HepG2 (cell line): ENCODE results near the gene LBR. TPM values are rescaled to one million over a fixed set of nuclear protein-coding genes. Genes with fewer than 3 reads are reported as not detected.
A peak's percentile ranks its signal among the peaks of the same experiment; 100 is the strongest.

Source experiments
- AKNA ChIP-seq: sonication (generic); formaldehyde crosslinking; IDR thresholded peaks from 2 replicates; pipeline ENCODE4 v1.4.0; 2020; ENCODE audit warnings: missing genetic modification reagents, borderline replicate concordance
- ARNT2 ChIP-seq: sonication (generic); formaldehyde crosslinking; IDR thresholded peaks from 2 replicates; pipeline ENCODE4 v1.8.0; 2022; ENCODE audit warnings: mild to moderate bottlenecking, low read depth, missing genetic modification reagents, moderate library complexity
- CBX2 ChIP-seq, 2 experiments: fragments of 200-600 bp in 1 of 2; sonication (generic); formaldehyde crosslinking in 1 of 2; IDR thresholded peaks; 2 replicates each; pipeline versions ENCODE4 v1.7.0 to v1.8.1; 2018 to 2022; ENCODE audit warnings: low read depth in 2 of 2, low read length in 1 of 2, mild to moderate bottlenecking in 1 of 2, missing genetic modification reagents in 1 of 2
- HOXA9 ChIP-seq: sonication (generic); formaldehyde crosslinking; IDR thresholded peaks from 2 replicates; pipeline ENCODE4 v1.8.1; 2022; ENCODE audit warnings: missing genetic modification reagents, mild to moderate bottlenecking, moderate library complexity, borderline replicate concordance
- THAP11 ChIP-seq: IDR thresholded peaks from 2 replicates; pipeline ENCODE4 v1.6.1; 2016; ENCODE audit warnings: missing biosample characterization, missing genetic modification reagents
- ZFX ChIP-seq: sonication (generic); formaldehyde crosslinking; IDR thresholded peaks from 2 replicates; pipeline ENCODE4 v1.4.0; 2020; ENCODE audit warnings: mild to moderate bottlenecking, low read depth, missing genetic modification reagents, moderate library complexity
- ZNF160 ChIP-seq: sonication (generic); formaldehyde crosslinking; IDR thresholded peaks from 2 replicates; pipeline ENCODE4 v1.8.0; 2022; ENCODE audit warnings: mild to moderate bottlenecking, inconsistent platforms, missing genetic modification reagents
- ZNF264 ChIP-seq: sonication (generic); formaldehyde crosslinking; IDR thresholded peaks from 2 replicates; pipeline ENCODE4 v1.4.0; 2020; ENCODE audit warnings: missing genetic modification reagents
- ZNF3 ChIP-seq: IDR thresholded peaks from 2 replicates; pipeline ENCODE4 v1.7.0; 2017; ENCODE audit warnings: inconsistent platforms
- ZNF382 ChIP-seq: sonication (generic); formaldehyde crosslinking; IDR thresholded peaks from 2 replicates; pipeline ENCODE4 v1.5.0; 2020; ENCODE audit warnings: missing genetic modification reagents, mild to moderate bottlenecking, borderline replicate concordance
- ZNF766 ChIP-seq: sonication (generic); formaldehyde crosslinking; IDR thresholded peaks from 2 replicates; pipeline ENCODE4 v1.5.0; 2020; ENCODE audit warnings: missing genetic modification reagents, borderline replicate concordance
- polyA plus RNA-seq, 8 experiments: library from polyadenylated mRNA; depleted of rRNA in 3 of 8; stranded (reverse) in 7 of 8; unstranded in 1 of 8; fragments of >200 nt; fragmentation: Illumina TruSeq in 4 of 8; extraction: Trizol in 4 of 8; gene quantifications; 2 replicates each; pipeline versions ENCODE4 v1.2.1 to v1.2.3, GENCODE V29; 2011 to 2016; ENCODE audit warnings: low read depth in 4 of 8, missing spikeins in 1 of 8, mixed read lengths in 1 of 8; ENCODE audit not compliant: insufficient read depth in 1 of 8
- total RNA-seq, 5 experiments: library from RNA; depleted of rRNA; stranded (reverse); fragments of >200 nt; fragmentation: Illumina TruSeq; extraction: Trizol; gene quantifications; 2 replicates each; pipeline ENCODE4 v1.2.3, GENCODE V29; 2016; ENCODE audit warnings: low read depth in 1 of 5
- TF ChIP-seq, protein P1 (sequence below): sonication (generic); formaldehyde crosslinking; IDR thresholded peaks from 2 replicates; pipeline ENCODE4 v1.8.1; 2023; ENCODE audit warnings: missing genetic modification reagents, mild to moderate bottlenecking, borderline replicate concordance
- TF ChIP-seq, protein P2 (sequence below): IDR thresholded peaks from 2 replicates; pipeline ENCODE4 v1.4.0; 2020; ENCODE audit warnings: mild to moderate bottlenecking, missing genetic modification reagents

Gene LBR
- total and polyA plus RNA-seq, 2 of the 13 experiments (the other 11 are each of a cell fraction or from before 2014, with no cell fraction given): 38.9 to 76.7 TPM

GRCh38 chr1:225474986-225475820 is 47.4 kb upstream of the LBR start (continued):
- TF ChIP-seq ZFX (peak; percentile 80), THAP11 (CRISPR knock-in tag) (peak; percentile 66), ZNF3 (CRISPR knock-in tag) (no peak), ZNF766 (CRISPR knock-in tag) (peak; percentile 62; the same call in 1 of the 2 replicates), ARNT2 (CRISPR knock-in tag) (peak; percentile 65; the same call in 1 of the 2 replicates), HOXA9 (CRISPR knock-in tag) (no peak), ZNF382 (CRISPR knock-in tag) (no peak), ZNF160 (CRISPR knock-in tag) (no peak), AKNA (CRISPR knock-in tag) (no peak), CBX2 (IDR thresholded peaks at IDR 0.05; ENCODE audit: low read depth, low read length) (no peak), CBX2 (CRISPR knock-in tag; IDR thresholded peaks at IDR 0.05; ENCODE audit: low read depth) (no peak), ZNF264 (no peak)
- TF ChIP-seq, protein P1, sequence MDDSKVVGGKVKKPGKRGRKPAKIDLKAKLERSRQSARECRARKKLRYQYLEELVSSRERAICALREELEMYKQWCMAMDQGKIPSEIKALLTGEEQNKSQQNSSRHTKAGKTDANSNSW (CRISPR knock-in tag): no peak
- TF ChIP-seq, protein P2, sequence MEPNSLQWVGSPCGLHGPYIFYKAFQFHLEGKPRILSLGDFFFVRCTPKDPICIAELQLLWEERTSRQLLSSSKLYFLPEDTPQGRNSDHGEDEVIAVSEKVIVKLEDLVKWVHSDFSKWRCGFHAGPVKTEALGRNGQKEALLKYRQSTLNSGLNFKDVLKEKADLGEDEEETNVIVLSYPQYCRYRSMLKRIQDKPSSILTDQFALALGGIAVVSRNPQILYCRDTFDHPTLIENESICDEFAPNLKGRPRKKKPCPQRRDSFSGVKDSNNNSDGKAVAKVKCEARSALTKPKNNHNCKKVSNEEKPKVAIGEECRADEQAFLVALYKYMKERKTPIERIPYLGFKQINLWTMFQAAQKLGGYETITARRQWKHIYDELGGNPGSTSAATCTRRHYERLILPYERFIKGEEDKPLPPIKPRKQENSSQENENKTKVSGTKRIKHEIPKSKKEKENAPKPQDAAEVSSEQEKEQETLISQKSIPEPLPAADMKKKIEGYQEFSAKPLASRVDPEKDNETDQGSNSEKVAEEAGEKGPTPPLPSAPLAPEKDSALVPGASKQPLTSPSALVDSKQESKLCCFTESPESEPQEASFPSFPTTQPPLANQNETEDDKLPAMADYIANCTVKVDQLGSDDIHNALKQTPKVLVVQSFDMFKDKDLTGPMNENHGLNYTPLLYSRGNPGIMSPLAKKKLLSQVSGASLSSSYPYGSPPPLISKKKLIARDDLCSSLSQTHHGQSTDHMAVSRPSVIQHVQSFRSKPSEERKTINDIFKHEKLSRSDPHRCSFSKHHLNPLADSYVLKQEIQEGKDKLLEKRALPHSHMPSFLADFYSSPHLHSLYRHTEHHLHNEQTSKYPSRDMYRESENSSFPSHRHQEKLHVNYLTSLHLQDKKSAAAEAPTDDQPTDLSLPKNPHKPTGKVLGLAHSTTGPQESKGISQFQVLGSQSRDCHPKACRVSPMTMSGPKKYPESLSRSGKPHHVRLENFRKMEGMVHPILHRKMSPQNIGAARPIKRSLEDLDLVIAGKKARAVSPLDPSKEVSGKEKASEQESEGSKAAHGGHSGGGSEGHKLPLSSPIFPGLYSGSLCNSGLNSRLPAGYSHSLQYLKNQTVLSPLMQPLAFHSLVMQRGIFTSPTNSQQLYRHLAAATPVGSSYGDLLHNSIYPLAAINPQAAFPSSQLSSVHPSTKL (CRISPR knock-in tag): peak; percentile 63; the same call in 1 of the 2 replicates
